T47D (cell line): ENCODE results near the gene SMC5.

ENCODE experiments used
- DNase-seq, 2 experiments: peaks; one replicate each; pipeline versions ENCODE4 v3.0.0 to v3.0.0-alpha.2; 2011 to 2012; ENCODE audit warnings: low read depth in 1 of 2, low spot score in 1 of 2
- JUND ChIP-seq: IDR thresholded peaks from 2 replicates; pipeline ENCODE4 v1.6.1; 2012; ENCODE audit warnings: low read depth
- in situ Hi-C: cut with HindIII; loops from 2 replicates; pipeline ENCODE4 v1.10.0; 2016; ENCODE audit warnings: low sequenced_read_pairs, low pct_unique_long_range_greater_than_20kb

The SMC5 gene

DNA sequence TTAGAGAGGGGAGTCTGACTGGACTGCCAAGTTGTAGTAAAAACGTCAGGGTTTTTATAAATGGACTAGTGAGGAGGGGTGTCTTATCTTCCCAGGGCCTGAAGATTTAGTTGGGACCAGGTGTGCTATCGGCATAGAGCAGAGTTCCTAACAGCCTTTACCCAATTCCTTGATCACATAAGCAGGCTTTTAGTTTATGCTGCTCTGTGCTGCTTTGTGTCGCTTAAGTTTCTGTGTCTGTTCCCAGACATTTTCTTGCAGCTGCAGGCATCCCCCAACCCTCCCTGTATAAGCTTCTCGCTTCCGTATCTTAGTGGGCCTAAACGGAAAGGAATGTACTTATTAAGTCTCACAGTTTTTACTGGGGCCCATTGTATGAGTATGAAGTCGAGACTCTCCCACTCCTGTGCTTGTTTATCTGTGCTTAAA lies 2.6 kb upstream of the SMC5 start:
- TF ChIP-seq JUND = no peak
- no peak for DNase-seq
- in situ Hi-C loops = no loop called here

DNA sequence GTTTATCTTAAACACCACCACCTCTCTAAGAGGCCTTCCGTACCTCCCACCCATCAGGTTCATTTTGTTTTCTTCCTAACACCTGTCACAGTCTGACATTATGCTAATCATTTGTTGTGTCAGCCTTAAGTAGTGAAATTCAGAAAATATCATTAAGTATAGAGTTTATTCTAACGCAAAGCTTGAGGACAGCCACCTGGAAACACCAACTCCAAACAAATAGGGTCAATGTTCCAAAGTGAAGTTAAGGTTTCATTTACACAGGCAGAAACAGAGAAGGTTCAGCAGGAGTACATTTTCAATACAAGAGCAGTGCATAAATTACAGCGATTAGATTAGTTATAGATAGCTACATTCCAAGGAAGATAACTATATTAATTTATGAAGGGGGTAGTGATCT lies 1.3 kb upstream of the SMC5 start:
- in situ Hi-C loops = no loop called here
- no peak for DNase-seq
- no peak for TF ChIP-seq JUND

DNA sequence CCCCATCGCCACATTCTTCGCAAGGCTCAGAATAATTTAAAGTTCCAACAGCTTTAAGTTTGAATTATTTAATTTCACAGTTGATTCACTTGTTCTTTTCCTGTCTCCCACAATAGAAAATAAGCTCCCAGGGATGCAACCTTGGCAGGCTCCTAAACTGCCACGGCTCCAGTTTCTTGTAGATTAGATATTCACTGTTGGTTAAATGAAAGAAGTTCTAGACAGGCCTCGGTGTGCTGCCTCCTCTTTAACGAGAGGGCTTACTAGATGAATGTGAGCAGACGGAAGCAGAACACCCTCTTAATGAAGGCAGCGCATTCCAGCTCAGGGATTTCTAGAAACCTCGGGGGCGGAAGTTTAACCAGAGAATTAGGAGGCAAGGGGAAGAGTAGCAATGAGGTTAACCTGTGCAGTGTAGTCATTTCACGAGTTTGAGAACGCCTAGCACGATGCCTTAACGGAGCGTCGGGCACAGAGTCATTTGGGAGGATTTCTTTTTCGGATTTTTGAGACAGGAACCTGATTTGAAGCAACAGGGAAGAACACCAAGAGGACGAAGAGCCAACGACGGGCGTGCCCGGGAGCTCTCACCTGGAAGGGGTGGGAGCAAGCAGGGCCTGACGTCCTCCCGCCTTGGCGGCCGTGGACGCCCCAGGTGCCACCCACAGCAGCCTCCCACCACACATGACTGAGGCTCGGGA lies 637 bp upstream of the SMC5 start:
- in situ Hi-C loops = no loop called here
- TF ChIP-seq JUND = no peak
- peak in 1 of 2 experiments; percentile 63 for DNase-seq

DNA sequence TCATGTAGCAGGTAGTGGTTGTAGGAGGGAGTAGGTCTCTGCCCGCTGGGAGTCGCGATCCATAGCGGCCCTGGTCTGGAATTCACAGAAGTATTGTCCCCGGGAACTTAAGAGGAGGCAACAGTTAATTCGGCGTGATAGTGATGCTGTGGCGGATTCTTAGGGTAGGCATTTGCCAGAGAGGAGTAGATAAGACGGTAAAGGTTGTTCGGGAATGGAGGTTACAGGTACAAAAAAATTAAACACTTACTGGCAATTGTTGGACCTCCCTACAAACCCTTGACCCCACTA lies 679 bp downstream of the SMC5 start:
- TF ChIP-seq JUND = no peak
- DNase-seq = peak in 1 of 2 experiments; percentile 16
- in situ Hi-C loops = no loop called here

DNA sequence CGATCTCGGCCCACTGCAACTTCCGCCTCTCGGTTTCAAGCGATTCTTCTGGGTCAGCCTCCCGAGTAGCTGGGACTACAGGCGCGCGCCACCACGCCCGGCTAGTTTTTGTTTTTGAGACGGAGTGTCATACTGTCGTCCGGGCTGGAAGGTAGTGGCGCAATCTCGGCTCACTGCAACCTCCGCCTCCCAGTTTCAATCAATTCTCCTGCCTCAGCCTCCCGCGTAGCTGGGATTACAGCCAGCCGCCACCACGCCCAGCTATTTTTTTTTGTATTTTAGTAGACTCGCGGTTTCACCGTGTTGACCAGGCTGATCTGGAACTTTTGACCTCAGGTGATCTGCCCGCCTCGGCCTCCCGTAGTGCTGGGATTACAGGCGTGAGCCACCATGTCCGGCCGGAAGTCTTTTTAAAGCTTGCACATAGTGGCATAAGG lies 1.2 kb downstream of the SMC5 start:
- no peak for DNase-seq
- in situ Hi-C loops = no loop called here
- TF ChIP-seq JUND = no peak

DNA sequence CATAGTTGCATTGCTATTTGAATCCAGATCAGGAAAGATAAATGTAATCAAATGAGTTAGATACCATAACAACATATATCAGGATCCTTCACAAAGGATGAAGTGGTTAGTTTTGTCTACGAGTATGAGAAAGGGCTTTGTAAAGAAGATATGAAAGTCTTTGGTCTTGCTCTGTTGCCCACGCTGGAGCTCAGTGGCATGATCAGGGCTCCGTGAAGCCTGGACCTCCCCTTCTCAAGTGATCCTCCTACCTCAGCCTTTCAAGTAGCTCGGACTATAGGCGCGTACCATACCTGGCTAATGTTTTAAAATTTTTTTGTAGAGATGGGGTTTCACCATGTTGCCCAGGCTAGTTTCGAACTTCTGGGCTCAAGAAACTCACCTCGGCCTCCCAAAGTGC lies 1.8 kb downstream of the SMC5 start:
- in situ Hi-C loops = no loop called here
- no peak for DNase-seq
- no peak for TF ChIP-seq JUND

DNA sequence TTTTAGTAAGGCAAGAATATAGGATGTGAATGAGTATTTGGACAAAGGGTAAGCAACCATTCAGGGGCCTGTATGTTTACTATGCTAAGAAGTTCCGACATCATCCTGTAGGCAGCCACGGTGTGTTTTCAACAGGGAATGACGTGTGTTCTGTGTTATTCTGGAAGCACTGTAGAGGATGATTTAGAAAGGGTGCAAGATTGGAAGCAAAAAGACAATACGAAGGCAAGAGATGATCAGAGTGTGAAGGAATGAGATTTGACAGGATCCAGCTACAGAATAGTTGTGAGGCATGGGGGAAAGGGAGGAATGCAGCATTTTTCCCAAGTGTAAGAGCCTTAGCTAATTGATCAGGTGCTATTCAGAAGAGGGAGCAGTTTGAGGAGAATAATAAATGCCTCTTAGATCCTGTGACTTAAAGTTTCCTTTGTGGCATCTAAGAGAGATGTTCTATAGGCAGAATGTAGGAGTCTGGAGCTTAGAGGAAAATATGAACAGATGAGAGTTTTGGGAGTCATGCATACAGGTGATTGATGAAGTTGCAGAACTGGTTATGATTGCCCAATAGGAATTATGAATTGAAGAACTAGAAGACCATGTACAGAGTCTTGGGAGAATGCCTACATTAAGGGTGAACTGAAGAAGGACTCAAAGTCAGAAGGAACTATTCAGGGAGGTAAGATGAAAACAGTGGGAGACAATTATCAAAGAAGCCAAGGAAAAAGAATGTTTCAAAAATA lies 2.5 kb downstream of the SMC5 start:
- TF ChIP-seq JUND = no peak
- in situ Hi-C loops = no loop called here
- peak in 1 of 2 experiments; percentile 29 for DNase-seq

DNA sequence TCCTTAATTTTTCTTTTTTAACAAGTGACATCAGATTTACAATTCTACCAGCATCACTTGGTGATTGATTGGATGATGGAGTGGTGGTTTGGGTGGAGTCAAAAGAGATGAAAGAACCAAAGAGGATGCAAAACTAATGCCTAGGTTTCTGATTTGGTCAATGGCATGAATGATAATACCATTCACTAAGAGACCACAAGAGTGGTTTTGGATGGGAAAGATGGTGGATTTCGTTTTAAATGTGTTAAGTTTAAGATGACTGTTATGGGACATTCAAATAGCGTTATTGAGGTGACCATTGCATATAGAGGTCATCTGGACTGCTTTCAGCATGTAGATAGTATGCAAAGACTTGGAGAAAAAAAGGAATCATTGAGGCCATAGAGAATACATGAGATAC lies 3.6 kb downstream of the SMC5 start:
- TF ChIP-seq JUND = no peak
- no peak for DNase-seq
- in situ Hi-C loops = no loop called here

DNA sequence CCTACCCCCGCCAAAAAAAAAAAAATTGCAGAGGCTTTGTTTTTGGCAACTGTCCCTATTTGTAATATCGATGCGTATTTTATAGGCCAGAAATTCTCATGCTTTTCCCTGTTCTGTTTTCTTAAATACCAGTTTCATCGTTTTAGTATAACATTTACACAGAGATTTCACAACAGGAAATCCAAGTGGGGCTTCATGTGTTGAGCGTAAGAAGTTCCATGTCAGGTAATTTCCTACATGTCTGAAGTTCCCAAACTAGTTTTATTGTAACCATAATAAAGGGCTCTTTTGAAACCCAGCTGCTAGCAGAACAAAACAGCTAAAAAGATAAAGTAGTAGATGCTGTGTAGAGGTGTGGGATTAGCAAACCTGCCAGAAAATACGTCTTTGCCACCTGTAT lies 4.2 kb downstream of the SMC5 start:
- TF ChIP-seq JUND = no peak
- in situ Hi-C loops = no loop called here
- no peak for DNase-seq

DNA sequence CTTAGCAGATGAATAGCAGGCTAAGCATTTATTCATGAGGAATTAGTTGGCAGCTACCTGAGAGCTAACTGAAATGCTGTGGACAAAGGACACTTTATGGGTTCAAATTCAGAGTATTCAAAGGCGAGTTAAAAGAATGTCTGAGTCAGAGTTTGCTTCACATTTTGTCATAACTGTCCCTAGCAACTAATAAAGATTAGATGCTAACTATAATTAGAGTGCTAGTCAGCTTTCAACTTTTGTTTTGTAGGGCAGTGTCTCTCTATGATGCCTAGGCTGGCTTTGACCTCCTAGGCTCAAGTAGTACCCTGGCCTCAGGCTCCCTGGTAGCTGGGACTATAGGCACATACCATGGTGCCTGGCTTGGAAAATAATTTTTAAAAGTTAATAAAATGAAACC lies 4.6 kb downstream of the SMC5 start:
- no peak for DNase-seq
- in situ Hi-C loops = no loop called here
- TF ChIP-seq JUND = no peak

DNA sequence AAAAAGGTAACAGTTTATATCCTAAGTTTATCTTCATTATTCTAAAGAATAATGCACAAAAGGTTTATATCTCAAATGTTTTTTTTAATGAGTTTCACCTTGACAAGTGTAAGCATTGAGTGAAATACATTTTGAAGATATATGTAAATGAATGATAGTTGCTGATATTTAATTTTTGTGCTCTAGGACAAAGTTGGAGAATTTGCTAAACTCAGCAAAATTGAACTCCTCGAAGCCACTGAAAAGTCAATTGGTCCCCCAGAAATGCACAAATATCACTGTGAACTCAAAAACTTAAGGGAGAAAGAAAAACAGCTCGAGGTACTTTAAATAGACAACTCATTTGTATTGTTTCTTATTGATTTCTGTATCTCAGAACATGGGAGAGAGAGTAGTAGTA lies 19.5 kb downstream of the SMC5 start:
- TF ChIP-seq JUND = no peak
- in situ Hi-C loops = no loop called here
- DNase-seq = no peak

DNA sequence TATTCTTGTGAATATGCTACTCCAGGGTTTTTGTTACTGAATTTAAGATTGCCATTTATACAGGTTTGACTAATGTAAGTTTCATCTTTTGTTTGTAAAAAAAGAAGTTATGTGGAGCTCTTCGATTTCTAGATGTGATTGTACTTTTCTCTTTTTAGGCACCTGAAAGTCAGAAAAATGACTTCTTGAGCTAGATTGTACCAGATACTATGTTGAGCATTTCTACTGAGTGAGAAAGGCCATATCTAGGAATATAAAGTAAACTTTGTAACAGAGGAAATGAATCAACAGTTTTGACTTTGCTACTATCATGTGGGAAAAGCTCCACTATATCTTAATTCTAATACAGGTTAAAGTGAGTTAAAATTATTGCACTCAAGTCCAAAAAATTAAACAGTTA lies 25.1 kb downstream of the SMC5 start:
- DNase-seq = no peak
- TF ChIP-seq JUND = no peak
- in situ Hi-C loops = no loop called here

DNA sequence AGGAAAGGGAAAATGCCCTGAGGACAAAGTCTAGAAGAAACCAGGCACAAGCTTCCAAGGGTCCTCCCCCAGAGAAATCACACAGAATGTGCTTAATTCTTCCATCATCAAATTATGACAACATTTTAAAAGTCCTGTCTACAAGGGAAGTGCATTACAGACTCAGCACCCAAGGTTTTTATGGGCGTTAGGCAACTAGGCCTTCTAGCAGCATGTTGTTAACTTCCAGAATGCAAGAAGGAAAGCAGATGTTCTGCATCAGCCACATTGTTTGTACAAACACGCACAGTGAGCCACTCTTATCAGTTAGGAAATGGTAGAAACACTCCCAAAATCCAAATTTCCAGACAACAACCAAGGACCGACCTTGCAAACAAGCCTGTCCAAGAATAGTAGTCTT lies 26.5 kb downstream of the SMC5 start:
- DNase-seq = no peak
- in situ Hi-C loops = no loop called here
- TF ChIP-seq JUND = no peak
